Astrocyte of the cerebellum (primary cell): ENCODE results near the gene FAM181B.
A peak's percentile ranks its signal among the peaks of the same experiment; 100 is the strongest.

Experiments
- DNase-seq: peaks from one replicate; pipeline ENCODE4 v3.0.0-alpha.2; 2011; ENCODE audit warnings: low read depth
- H3K4me3 ChIP-seq: 2 replicates; pipeline ENCODE4 v1.5.1; 2011; ENCODE audit warnings: mild to moderate bottlenecking, low read depth, low read length, moderate library complexity
- in situ Hi-C: cut with HindIII; loops from 2 replicates; pipeline ENCODE4 v1.10.0; 2017; ENCODE audit warnings: low sequenced_read_pairs
- TF ChIP-seq, protein P1 (sequence below): IDR thresholded peaks from 2 replicates; pipeline ENCODE4 v1.5.1; 2012; ENCODE audit warnings: low read length, low read depth, moderate library complexity, mild to moderate bottlenecking; ENCODE audit errors: missing control alignments

FAM181B gene

DNA sequence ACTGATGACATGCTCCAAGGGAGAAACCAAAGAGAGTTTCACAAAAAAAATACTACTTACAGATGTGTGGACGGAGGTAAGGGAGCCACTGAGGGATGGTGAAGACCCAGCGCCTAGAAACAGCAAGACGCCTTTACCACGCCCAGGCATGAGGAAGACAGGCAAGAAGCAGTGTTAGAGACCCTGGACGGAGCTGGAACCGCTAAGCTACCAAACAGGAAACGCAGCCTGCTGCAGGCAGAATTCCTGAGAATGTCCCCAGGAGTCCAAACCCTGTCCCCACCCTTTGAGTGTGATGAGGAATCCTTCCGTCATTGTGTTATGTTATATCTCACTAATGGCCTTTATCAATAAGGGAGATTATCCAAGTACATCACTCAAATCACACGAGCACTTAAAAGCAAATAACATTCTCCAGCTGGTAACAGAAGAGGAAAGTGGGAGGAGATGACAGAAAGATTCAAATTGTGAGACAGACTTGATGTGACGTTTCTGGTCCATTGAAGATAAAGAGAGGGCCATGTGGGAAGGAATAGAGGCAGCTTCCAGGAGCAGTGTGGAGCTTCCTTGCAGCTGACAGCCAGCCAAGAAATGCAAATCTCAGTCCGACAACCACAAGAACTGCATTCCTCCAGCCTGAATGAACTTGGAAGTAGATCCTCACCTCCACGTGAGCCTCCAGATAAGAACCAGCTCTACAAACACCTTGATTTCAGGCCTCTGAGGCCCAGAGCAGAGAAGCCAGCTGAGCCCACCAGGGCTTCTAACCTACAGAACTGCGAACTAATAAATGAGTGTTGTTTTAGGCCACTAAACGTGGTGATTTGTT, 19.1 kb downstream of the FAM181B start:
- DNase-seq: no peak
- no peak overlapping the region for H3K4me3 ChIP-seq
- in situ Hi-C loops: loop anchor here (25.0 kb wide), 1 partner anchor 1098 kb away; no protein-coding TSS in a partner anchor
- TF ChIP-seq, protein P1, sequence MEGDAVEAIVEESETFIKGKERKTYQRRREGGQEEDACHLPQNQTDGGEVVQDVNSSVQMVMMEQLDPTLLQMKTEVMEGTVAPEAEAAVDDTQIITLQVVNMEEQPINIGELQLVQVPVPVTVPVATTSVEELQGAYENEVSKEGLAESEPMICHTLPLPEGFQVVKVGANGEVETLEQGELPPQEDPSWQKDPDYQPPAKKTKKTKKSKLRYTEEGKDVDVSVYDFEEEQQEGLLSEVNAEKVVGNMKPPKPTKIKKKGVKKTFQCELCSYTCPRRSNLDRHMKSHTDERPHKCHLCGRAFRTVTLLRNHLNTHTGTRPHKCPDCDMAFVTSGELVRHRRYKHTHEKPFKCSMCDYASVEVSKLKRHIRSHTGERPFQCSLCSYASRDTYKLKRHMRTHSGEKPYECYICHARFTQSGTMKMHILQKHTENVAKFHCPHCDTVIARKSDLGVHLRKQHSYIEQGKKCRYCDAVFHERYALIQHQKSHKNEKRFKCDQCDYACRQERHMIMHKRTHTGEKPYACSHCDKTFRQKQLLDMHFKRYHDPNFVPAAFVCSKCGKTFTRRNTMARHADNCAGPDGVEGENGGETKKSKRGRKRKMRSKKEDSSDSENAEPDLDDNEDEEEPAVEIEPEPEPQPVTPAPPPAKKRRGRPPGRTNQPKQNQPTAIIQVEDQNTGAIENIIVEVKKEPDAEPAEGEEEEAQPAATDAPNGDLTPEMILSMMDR: no peak

DNA sequence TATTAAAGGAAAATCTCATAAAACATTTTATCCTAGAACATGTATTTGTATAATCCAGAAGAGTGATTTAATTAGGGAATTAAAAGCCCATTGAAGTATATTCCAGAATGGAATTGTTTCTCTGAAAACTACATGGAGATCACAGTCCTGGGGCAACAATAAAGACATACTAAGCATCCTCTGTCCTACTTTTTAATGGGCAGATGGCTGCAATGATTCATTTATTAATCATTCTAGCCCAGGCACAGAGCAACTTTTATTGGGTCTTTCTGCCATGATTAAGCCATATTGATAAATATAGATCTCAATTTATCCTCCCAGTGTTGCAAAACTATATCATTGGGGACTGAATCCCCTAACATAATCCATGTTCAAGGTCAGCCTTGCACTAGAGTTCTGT, 22.0 kb downstream of the FAM181B start:
- in situ Hi-C loops: loop anchor here (25.0 kb wide), 1 partner anchor 1101 kb away; no protein-coding TSS in a partner anchor
- TF ChIP-seq, protein P1: no peak
- H3K4me3 ChIP-seq: no peak overlapping the region
- DNase-seq: no peak

DNA sequence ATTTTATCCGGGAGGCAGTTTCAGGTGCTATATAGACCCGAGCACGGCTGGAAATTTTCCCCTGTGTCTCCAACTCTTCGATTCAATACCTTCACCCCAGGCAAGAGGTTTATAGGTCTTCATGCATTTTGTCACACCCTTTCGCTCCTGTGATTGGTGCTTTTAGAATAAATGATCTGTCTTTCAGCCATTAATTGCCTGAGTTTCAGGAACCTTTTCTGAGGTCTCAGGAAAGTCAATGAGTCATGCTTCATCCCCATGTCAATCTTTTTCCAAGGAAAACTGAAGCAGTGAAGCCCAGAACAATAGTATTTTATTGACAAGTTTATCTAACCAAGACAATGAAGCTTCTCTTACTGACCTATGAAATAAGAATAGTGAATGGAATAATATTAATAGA, 29.9 kb downstream of the FAM181B start:
- DNase-seq: no peak
- TF ChIP-seq, protein P1: no peak
- in situ Hi-C loops: loop anchor here (25.0 kb wide), 1 partner anchor 1109 kb away; no protein-coding TSS in a partner anchor
- no peak overlapping the region for H3K4me3 ChIP-seq

DNA sequence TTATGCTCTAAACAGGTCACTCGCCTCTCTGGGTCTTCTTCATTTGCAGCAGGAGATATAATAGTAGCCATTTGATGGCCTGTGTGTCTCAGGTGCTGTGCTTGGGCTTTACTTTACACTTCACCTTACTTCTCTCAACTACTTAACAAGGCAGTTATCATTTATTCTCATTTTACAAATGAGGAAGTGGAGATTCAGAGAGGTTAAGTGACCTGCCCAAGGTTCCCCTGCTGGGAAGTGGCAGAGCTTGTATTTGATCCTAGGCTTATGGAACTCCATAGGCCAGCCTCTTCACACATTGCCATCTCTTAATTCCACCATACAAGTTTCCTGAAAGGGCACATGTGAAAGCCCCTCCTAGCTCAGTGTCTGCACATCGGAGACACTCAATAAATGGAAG, 30.4 kb downstream of the FAM181B start:
- in situ Hi-C loops: loop anchor here (25.0 kb wide), 1 partner anchor 1109 kb away; no protein-coding TSS in a partner anchor
- TF ChIP-seq, protein P1: no peak
- DNase-seq: no peak
- no peak overlapping the region for H3K4me3 ChIP-seq

DNA sequence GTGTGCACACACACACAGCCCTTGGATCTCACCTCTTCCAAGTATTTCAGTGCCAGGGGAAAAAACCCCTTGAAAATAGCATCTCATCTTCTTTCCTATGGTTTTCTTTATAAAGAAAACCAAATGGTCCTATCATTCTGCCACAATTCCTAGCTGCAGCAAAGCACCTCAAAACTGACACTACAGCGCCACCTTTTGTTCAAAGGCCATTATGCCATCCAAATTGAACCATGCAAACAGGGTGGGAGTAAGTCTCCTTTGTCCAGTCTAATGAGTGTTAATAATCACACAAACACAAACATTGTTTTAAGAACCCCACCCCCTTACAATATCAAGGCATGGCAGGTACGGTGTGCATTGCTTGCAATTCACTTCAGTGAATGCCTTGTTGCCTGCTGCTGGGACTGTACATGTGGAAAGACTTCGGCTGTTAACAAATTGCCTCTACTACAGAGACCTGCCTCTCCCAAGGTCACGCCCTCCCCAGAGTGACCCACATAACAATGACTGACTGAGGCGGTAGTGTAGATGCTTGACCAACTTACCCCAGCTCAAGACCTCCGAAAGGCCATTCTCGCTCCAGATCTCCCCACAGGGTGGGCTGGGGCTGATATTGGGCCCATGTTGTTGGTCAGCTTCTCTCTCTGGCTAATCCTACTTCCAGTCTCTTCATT, 31.7 kb downstream of the FAM181B start:
- DNase-seq: peak; percentile 22
- TF ChIP-seq, protein P1: peak; percentile 70
- no peak overlapping the region for H3K4me3 ChIP-seq
- in situ Hi-C loops: loop anchor here (25.0 kb wide), 1 partner anchor 1110 kb away; no protein-coding TSS in a partner anchor

DNA sequence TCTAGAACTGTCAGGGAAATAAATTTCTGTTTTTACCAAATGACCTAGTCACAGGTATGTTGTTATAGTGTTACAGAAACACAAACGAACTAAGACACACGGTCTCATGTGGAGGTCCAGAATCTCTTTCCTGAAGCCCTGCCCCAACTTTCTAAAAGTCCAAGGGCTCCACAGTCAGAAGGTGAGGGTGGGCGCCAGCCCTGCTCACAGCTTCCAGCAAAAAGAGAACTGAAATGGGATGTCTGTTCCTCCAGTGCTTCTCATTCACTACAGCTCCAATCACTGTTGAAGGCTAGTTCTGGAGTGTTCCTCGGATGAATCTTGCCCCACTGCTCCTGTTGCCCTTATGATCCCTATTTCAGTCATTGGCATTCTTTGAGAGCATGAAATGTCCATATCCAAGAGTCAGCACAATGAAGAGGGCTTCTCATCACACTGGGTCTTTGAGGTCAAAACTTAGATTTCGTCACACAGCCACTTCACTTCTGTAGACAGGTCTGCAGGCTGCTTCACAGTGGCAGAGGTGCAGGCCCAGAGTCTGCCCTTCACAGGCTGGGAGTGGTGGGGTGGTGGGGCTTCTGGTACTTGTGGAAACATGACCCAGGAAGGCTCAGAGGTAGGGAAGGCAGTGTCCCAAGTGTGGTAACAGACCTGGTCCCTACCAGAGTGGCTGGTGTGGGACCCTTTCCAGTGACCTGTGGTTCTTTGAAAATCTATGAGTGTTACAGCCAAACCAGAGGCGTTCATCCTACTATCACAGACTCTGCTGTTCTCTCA, 34.9 kb downstream of the FAM181B start:
- in situ Hi-C loops: no loop called here

More for the DNA sequence above, 34.9 kb downstream of the FAM181B start:
- H3K4me3 ChIP-seq: no peak overlapping the region
- TF ChIP-seq, protein P1: no peak
- DNase-seq: no peak
